Measurements from ENCODE around the gene ZNF280D.
"Not testable (repeated sequence)": the region's sequence is repeated elsewhere in the genome, so short reads cannot be mapped to it uniquely, and the experiment has no call there.

ZNF280D gene

DNA sequence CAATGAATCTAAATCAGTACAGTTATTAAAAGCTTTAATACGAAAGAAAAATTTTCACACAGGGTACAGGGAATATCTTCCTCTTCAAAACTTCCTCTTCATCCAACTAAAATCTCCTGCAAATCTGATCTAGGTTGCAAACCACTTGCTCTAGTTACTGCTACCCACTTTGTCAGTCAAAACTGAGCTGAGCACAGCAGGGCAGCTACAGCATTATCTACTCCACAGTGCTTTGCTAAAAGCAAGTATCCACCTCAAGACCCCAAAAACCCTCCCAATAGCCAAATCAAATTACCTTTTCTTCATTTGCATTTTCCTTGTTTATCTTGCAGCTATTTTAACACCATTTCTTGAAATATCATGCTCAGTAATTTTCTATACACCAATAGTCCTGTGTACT, 14.7 kb downstream of the ZNF280D start:
- H3K9me3 ChIP-seq (ENCODE audit: control insufficient read depth in 2 of 2, low read length in 2 of 2): no peaks in the 10 kb centered on the region
- H3K4me3 ChIP-seq (ENCODE audit: low read length in 2 of 2): no peak overlapping the region
- no peak overlapping the region for H3K9ac ChIP-seq (ENCODE audit: low read length in 2 of 2)
- H3K36me3 ChIP-seq (ENCODE audit: control insufficient read depth in 2 of 2, insufficient read depth in 2 of 2, low read length in 2 of 2): no peaks in the 10 kb centered on the region
- no peaks in the 10 kb centered on the region for H3K4me1 ChIP-seq (ENCODE audit: control insufficient read depth, insufficient read depth, low read length)
- H3K27me3 ChIP-seq (ENCODE audit: control insufficient read depth in 1 of 2, insufficient read depth in 2 of 2, low read length in 2 of 2): no peaks in the 10 kb centered on the region
- no peak overlapping the region for H3K27ac ChIP-seq (ENCODE audit: low read length)

DNA sequence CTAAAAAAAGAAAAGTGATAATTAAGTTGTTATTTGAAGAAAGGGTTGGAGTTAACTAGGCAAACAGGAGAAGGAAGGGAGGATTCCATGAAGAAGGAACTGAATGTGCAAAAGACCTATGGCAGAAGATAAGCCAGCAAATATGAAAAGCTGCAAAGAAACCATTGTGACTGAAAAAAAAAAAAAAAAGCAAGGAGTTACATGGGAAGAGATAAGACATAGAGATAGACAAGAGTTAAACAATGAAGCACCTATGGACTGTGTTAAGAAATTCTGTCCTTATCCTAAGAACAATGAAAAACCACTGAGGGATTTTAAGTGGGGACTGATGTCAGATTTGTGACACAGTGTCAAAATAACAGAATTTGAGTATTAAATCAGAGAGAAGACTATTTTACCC, 17.0 kb downstream of the ZNF280D start:
- Histone ChIP-seq H3K4me1 (ENCODE audit: control insufficient read depth, insufficient read depth, low read length) (no peaks in the 10 kb centered on the region), H3K27ac (ENCODE audit: low read length) (no peak overlapping the region), H3K9me3 (ENCODE audit: control insufficient read depth in 2 of 2, low read length in 2 of 2) (no peaks in the 10 kb centered on the region), H3K27me3 (ENCODE audit: control insufficient read depth in 1 of 2, insufficient read depth in 2 of 2, low read length in 2 of 2) (no peaks in the 10 kb centered on the region), H3K9ac (ENCODE audit: low read length in 2 of 2) (no peak overlapping the region), H3K4me3 (ENCODE audit: low read length in 2 of 2) (no peak overlapping the region), H3K36me3 (ENCODE audit: control insufficient read depth in 2 of 2, insufficient read depth in 2 of 2, low read length in 2 of 2) (no peaks in the 10 kb centered on the region)

- H3K27ac ChIP-seq (ENCODE audit: low read length): no peak overlapping the region
- no peak overlapping the region for H3K4me3 ChIP-seq (ENCODE audit: low read length in 2 of 2)
- H3K36me3 ChIP-seq (ENCODE audit: control insufficient read depth in 2 of 2, insufficient read depth in 2 of 2, low read length in 2 of 2): no peaks in the 10 kb centered on the region
- no peak overlapping the region for H3K9ac ChIP-seq (ENCODE audit: low read length in 2 of 2)
- no peaks in the 10 kb centered on the region for H3K9me3 ChIP-seq (ENCODE audit: control insufficient read depth in 2 of 2, low read length in 2 of 2)
- no peaks in the 10 kb centered on the region for H3K4me1 ChIP-seq (ENCODE audit: control insufficient read depth, insufficient read depth, low read length)
- no peaks in the 10 kb centered on the region for H3K27me3 ChIP-seq (ENCODE audit: control insufficient read depth in 1 of 2, insufficient read depth in 2 of 2, low read length in 2 of 2)
Observed at GRCh38 chr15:56715220-56715619, 18.1 kb downstream of the ZNF280D start.

DNA sequence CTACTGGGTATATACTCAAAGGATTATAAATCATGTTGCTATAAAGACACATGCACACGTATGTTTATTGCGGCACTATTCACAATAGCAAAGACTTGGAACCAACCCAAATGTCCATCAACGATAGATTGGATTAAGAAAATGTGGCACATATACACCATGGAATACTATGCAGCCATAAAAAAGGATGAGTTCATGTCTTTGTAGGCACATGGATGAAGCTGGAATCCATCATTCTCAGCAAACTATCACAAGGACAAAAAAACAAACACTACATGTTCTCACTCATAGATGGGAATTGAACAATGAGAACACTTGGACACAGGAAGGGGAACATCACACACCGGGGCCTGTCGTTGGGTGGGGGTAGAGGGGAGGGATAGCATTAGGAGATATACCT, 23.8 kb downstream of the ZNF280D start:
- H3K4me3 ChIP-seq (ENCODE audit: low read length in 2 of 2); H3K9ac ChIP-seq (ENCODE audit: low read length in 2 of 2); H3K4me1 ChIP-seq (ENCODE audit: control insufficient read depth, insufficient read depth, low read length); H3K27me3 ChIP-seq (ENCODE audit: control insufficient read depth in 1 of 2, insufficient read depth in 2 of 2, low read length in 2 of 2); H3K9me3 ChIP-seq (ENCODE audit: control insufficient read depth in 2 of 2, low read length in 2 of 2); H3K36me3 ChIP-seq (ENCODE audit: control insufficient read depth in 2 of 2, insufficient read depth in 2 of 2, low read length in 2 of 2); H3K27ac ChIP-seq (ENCODE audit: low read length): not testable (repeated sequence)

DNA sequence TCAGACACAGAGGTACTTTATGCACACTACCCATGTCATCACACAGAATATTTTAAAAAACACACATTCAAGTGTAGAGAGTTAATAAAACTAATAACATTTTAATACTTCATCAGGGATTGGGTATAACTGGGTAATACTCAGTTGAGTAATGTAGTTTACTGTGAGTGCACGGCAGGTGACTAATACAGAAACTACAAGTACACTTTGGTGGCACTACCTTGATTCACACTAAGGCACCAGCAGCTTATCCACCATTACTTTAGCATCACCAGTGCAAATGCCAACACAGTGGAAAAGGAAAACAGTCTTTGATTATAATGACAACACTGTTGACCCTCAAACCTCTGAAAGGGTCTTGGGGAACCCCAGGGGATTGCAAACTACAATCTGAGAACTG, 33.6 kb downstream of the ZNF280D start:
- Histone ChIP-seq H3K9ac (ENCODE audit: low read length in 2 of 2) (no peak overlapping the region), H3K27ac (ENCODE audit: low read length) (no peak overlapping the region), H3K9me3 (ENCODE audit: control insufficient read depth in 2 of 2, low read length in 2 of 2) (no peaks in the 10 kb centered on the region), H3K27me3 (ENCODE audit: control insufficient read depth in 1 of 2, insufficient read depth in 2 of 2, low read length in 2 of 2) (no peaks in the 10 kb centered on the region), H3K4me1 (ENCODE audit: control insufficient read depth, insufficient read depth, low read length) (no peaks in the 10 kb centered on the region), H3K4me3 (ENCODE audit: low read length in 2 of 2) (no peak overlapping the region), H3K36me3 (ENCODE audit: control insufficient read depth in 2 of 2, insufficient read depth in 2 of 2, low read length in 2 of 2) (peaks cover 27 to 31% of the 10 kb centered on the region in 2 donors)

- H3K4me1 ChIP-seq (ENCODE audit: control insufficient read depth, insufficient read depth, low read length): no peaks in the 10 kb centered on the region
- H3K9me3 ChIP-seq (ENCODE audit: control insufficient read depth in 2 of 2, low read length in 2 of 2): no peaks in the 10 kb centered on the region
- no peak overlapping the region for H3K27ac ChIP-seq (ENCODE audit: low read length)
- H3K4me3 ChIP-seq (ENCODE audit: low read length in 2 of 2): no peak overlapping the region
- H3K27me3 ChIP-seq (ENCODE audit: control insufficient read depth in 1 of 2, insufficient read depth in 2 of 2, low read length in 2 of 2): no peaks in the 10 kb centered on the region
- peaks cover 21 to 25% of the 10 kb centered on the region in 2 donors for H3K36me3 ChIP-seq (ENCODE audit: control insufficient read depth in 2 of 2, insufficient read depth in 2 of 2, low read length in 2 of 2)
- H3K9ac ChIP-seq (ENCODE audit: low read length in 2 of 2): no peak overlapping the region
Observed at GRCh38 chr15:56698270-56698669, 35.0 kb downstream of the ZNF280D start.

DNA sequence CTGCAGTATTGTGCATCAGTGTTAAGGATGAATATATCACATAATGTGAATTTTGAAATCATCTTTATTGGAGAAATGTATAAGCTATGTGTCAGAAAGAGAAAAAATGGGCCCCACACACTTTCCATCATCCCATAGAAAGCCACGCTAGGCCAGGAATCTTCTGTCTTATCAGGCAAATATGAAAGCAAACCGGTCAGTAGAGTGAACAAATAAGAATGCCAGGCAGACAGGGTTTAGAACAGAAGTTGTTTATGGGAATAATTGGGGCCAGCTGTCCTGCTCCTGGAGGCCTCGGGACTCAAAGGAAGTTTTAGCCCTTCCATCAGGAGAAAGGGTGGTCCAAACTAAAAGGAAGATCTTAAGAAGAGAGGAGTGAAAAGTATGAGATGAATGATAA, 39.5 kb downstream of the ZNF280D start:
- no peak overlapping the region for H3K9ac ChIP-seq (ENCODE audit: low read length in 2 of 2)

GRCh38 chr15:56690733-56691132, 42.6 kb downstream of the ZNF280D start:
- peaks cover 0 to 4% of the 10 kb centered on the region in 2 donors for H3K36me3 ChIP-seq (ENCODE audit: control insufficient read depth in 2 of 2, insufficient read depth in 2 of 2, low read length in 2 of 2)
- no peak overlapping the region for H3K27ac ChIP-seq (ENCODE audit: low read length)
- no peaks in the 10 kb centered on the region for H3K4me1 ChIP-seq (ENCODE audit: control insufficient read depth, insufficient read depth, low read length)
- H3K9me3 ChIP-seq (ENCODE audit: control insufficient read depth in 2 of 2, low read length in 2 of 2): no peaks in the 10 kb centered on the region
- no peak overlapping the region for H3K4me3 ChIP-seq (ENCODE audit: low read length in 2 of 2)
- no peak overlapping the region for H3K9ac ChIP-seq (ENCODE audit: low read length in 2 of 2)
- no peaks in the 10 kb centered on the region for H3K27me3 ChIP-seq (ENCODE audit: control insufficient read depth in 1 of 2, insufficient read depth in 2 of 2, low read length in 2 of 2)

More for the DNA sequence above, 39.5 kb downstream of the ZNF280D start:
- Histone ChIP-seq H3K4me1 (ENCODE audit: control insufficient read depth, insufficient read depth, low read length) (no peaks in the 10 kb centered on the region), H3K4me3 (ENCODE audit: low read length in 2 of 2) (no peak overlapping the region), H3K27ac (ENCODE audit: low read length) (no peak overlapping the region), H3K9me3 (ENCODE audit: control insufficient read depth in 2 of 2, low read length in 2 of 2) (no peaks in the 10 kb centered on the region), H3K36me3 (ENCODE audit: control insufficient read depth in 2 of 2, insufficient read depth in 2 of 2, low read length in 2 of 2) (peaks cover 5 to 10% of the 10 kb centered on the region in 2 donors), H3K27me3 (ENCODE audit: control insufficient read depth in 1 of 2, insufficient read depth in 2 of 2, low read length in 2 of 2) (no peaks in the 10 kb centered on the region)

GRCh38 chr15:56683908-56684307, 49.4 kb downstream of the ZNF280D start:
- peaks cover 5% of the 10 kb centered on the region for H3K4me1 ChIP-seq (ENCODE audit: control insufficient read depth, insufficient read depth, low read length)
- no peak overlapping the region for H3K4me3 ChIP-seq (ENCODE audit: low read length in 2 of 2)
- H3K9me3 ChIP-seq (ENCODE audit: control insufficient read depth in 2 of 2, low read length in 2 of 2): no peaks in the 10 kb centered on the region
- H3K36me3 ChIP-seq (ENCODE audit: control insufficient read depth in 2 of 2, insufficient read depth in 2 of 2, low read length in 2 of 2): peaks cover 0 to 8% of the 10 kb centered on the region in 2 donors
- H3K9ac ChIP-seq (ENCODE audit: low read length in 2 of 2): no peak overlapping the region
- no peaks in the 10 kb centered on the region for H3K27me3 ChIP-seq (ENCODE audit: control insufficient read depth in 1 of 2, insufficient read depth in 2 of 2, low read length in 2 of 2)
- H3K27ac ChIP-seq (ENCODE audit: low read length): no peak overlapping the region

DNA sequence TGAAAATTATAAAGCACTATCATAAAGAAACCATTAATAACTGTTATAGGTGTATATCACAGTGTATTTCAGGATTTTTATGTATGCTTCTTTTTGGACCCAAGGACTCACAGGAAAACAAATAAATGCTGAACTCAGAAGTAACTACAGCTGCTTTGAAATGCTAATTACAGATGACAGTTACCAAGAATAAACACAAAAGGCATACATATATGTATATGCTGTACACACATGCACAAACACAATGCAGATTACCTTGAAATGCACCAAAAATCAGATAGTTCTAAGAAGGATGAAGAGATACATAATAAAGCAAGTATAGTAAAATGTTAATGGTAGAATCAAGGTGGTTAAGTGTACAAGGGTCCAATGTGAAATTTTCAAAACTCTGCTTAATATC, 52.2 kb downstream of the ZNF280D start:
- Histone ChIP-seq H3K36me3 (ENCODE audit: control insufficient read depth in 2 of 2, insufficient read depth in 2 of 2, low read length in 2 of 2) (peaks cover 0 to 13% of the 10 kb centered on the region in 2 donors), H3K4me3 (ENCODE audit: low read length in 2 of 2) (no peak overlapping the region), H3K4me1 (ENCODE audit: control insufficient read depth, insufficient read depth, low read length) (peaks cover 5% of the 10 kb centered on the region), H3K27me3 (ENCODE audit: control insufficient read depth in 1 of 2, insufficient read depth in 2 of 2, low read length in 2 of 2) (no peaks in the 10 kb centered on the region), H3K9ac (ENCODE audit: low read length in 2 of 2) (no peak overlapping the region), H3K9me3 (ENCODE audit: control insufficient read depth in 2 of 2, low read length in 2 of 2) (no peaks in the 10 kb centered on the region), H3K27ac (ENCODE audit: low read length) (no peak overlapping the region)

- Histone ChIP-seq H3K4me3 (ENCODE audit: low read length in 2 of 2) (no peak overlapping the region), H3K36me3 (ENCODE audit: control insufficient read depth in 2 of 2, insufficient read depth in 2 of 2, low read length in 2 of 2) (peaks cover 0 to 16% of the 10 kb centered on the region in 2 donors), H3K27ac (ENCODE audit: low read length) (no peak overlapping the region), H3K9me3 (ENCODE audit: control insufficient read depth in 2 of 2, low read length in 2 of 2) (no peaks in the 10 kb centered on the region), H3K4me1 (ENCODE audit: control insufficient read depth, insufficient read depth, low read length) (peaks cover 5% of the 10 kb centered on the region), H3K9ac (ENCODE audit: low read length in 2 of 2) (no peak overlapping the region), H3K27me3 (ENCODE audit: control insufficient read depth in 1 of 2, insufficient read depth in 2 of 2, low read length in 2 of 2) (no peaks in the 10 kb centered on the region)
Observed at GRCh38 chr15:56679225-56679624, 54.1 kb downstream of the ZNF280D start.
